ENCODE measurements around the gene TNFSF9.
A peak's percentile ranks its signal among the peaks of the same experiment; 100 is the strongest.

TNFSF9 gene

GRCh38 chr19:6572217-6572616 lies 41.4 kb downstream of the TNFSF9 start:
- Histone ChIP-seq H4K20me1 (ENCODE audit: insufficient read depth, low read length) (no peaks in the 10 kb centered on the region), H3K79me2 (ENCODE audit: low read length) (no peaks in the 10 kb centered on the region), H3K9ac (ENCODE audit: low read length) (no peak overlapping the region), H3K36me3 (replicated peaks; ENCODE audit: low read depth, low read length) (peaks cover 11% of the 10 kb centered on the region), H3K4me1 (ENCODE audit: low read length) (peaks cover 34% of the 10 kb centered on the region), H3K27me3 (ENCODE audit: low read depth, low read length) (peaks cover 12% of the 10 kb centered on the region; the same call in 1 of the 2 replicates), H3K4me2 (ENCODE audit: low read length) (no peak overlapping the region), H3K27ac (ENCODE audit: low read length) (no peak overlapping the region), H2AFZ (ENCODE audit: low read depth, low read length) (no peak overlapping the region), H3K9me3 (ENCODE audit: insufficient read depth, low read length) (peaks cover 15% of the 10 kb centered on the region), H3K4me3 (ENCODE audit: low read length) (no peak overlapping the region)
- TF ChIP-seq CTCF (IDR thresholded peaks at IDR 0.05; ENCODE audit: low read depth, low read length): no peak
- no peak for TF ChIP-seq EZH2phosphoT487 (IDR thresholded peaks at IDR 0.05; ENCODE audit: low read depth)

GRCh38 chr19:6573350-6573749 lies 42.5 kb downstream of the TNFSF9 start:
- no peak overlapping the region for H2AFZ ChIP-seq (ENCODE audit: low read depth, low read length)
- H3K4me3 ChIP-seq (ENCODE audit: low read length): no peak overlapping the region
- H3K79me2 ChIP-seq (ENCODE audit: low read length): no peaks in the 10 kb centered on the region
- no peak overlapping the region for H3K27ac ChIP-seq (ENCODE audit: low read length)
- H3K4me2 ChIP-seq (ENCODE audit: low read length): no peak overlapping the region
- TF ChIP-seq EZH2phosphoT487 (IDR thresholded peaks at IDR 0.05; ENCODE audit: low read depth) (no peak), CTCF (IDR thresholded peaks at IDR 0.05; ENCODE audit: low read depth, low read length) (no peak)
- H3K4me1 ChIP-seq (ENCODE audit: low read length): peaks cover 42% of the 10 kb centered on the region
- H4K20me1 ChIP-seq (ENCODE audit: insufficient read depth, low read length): no peaks in the 10 kb centered on the region
- no peak overlapping the region for H3K9ac ChIP-seq (ENCODE audit: low read length)
- peaks cover 10% of the 10 kb centered on the region for H3K9me3 ChIP-seq (ENCODE audit: insufficient read depth, low read length)
- peaks cover 12% of the 10 kb centered on the region; the same call in 1 of the 2 replicates for H3K27me3 ChIP-seq (ENCODE audit: low read depth, low read length)
- H3K36me3 ChIP-seq (replicated peaks; ENCODE audit: low read depth, low read length): peaks cover 4% of the 10 kb centered on the region

GRCh38 chr19:6576869-6577475 lies 46.1 kb downstream of the TNFSF9 start:
- Histone ChIP-seq H3K27ac (ENCODE audit: low read length) (peak overlapping the region; percentile 92), H3K4me2 (ENCODE audit: low read length) (peak overlapping the region; percentile 52), H3K4me1 (ENCODE audit: low read length) (peaks cover 53% of the 10 kb centered on the region), H3K4me3 (ENCODE audit: low read length) (peak overlapping the region; percentile 20), H3K79me2 (ENCODE audit: low read length) (no peaks in the 10 kb centered on the region), H4K20me1 (ENCODE audit: insufficient read depth, low read length) (0 out of 2 replicates have a peak, but pooled peaks cover 3% of the 10 kb centered on the region), H2AFZ (ENCODE audit: low read depth, low read length) (no peak overlapping the region), H3K9me3 (ENCODE audit: insufficient read depth, low read length) (peaks cover 11% of the 10 kb centered on the region; the same call in 1 of the 2 replicates), H3K27me3 (ENCODE audit: low read depth, low read length) (no peaks in the 10 kb centered on the region), H3K36me3 (replicated peaks; ENCODE audit: low read depth, low read length) (peaks cover 23% of the 10 kb centered on the region), H3K9ac (ENCODE audit: low read length) (peak overlapping the region; percentile 56)
- TF ChIP-seq EZH2phosphoT487 (IDR thresholded peaks at IDR 0.05; ENCODE audit: low read depth) (no peak), CTCF (IDR thresholded peaks at IDR 0.05; ENCODE audit: low read depth, low read length) (no peak)

- Histone ChIP-seq H2AFZ (ENCODE audit: low read depth, low read length) (no peak overlapping the region), H3K27ac (ENCODE audit: low read length) (peak overlapping the region; percentile 92), H4K20me1 (ENCODE audit: insufficient read depth, low read length) (peaks cover 4% of the 10 kb centered on the region), H3K36me3 (replicated peaks; ENCODE audit: low read depth, low read length) (peaks cover 21% of the 10 kb centered on the region), H3K4me1 (ENCODE audit: low read length) (peaks cover 47% of the 10 kb centered on the region), H3K4me3 (ENCODE audit: low read length) (peak overlapping the region; percentile 20), H3K4me2 (ENCODE audit: low read length) (peak overlapping the region; percentile 52), H3K27me3 (ENCODE audit: low read depth, low read length) (no peaks in the 10 kb centered on the region), H3K9ac (ENCODE audit: low read length) (peak overlapping the region; percentile 56), H3K79me2 (ENCODE audit: low read length) (peaks cover under 1% of the 10 kb centered on the region), H3K9me3 (ENCODE audit: insufficient read depth, low read length) (peaks cover 11% of the 10 kb centered on the region; the same call in 1 of the 2 replicates)
- TF ChIP-seq EZH2phosphoT487 (IDR thresholded peaks at IDR 0.05; ENCODE audit: low read depth) (no peak), CTCF (IDR thresholded peaks at IDR 0.05; ENCODE audit: low read depth, low read length) (no peak)
Observed at GRCh38 chr19:6577476-6578125, 46.8 kb downstream of the TNFSF9 start.
